ENCODE data around the gene BPHL.
"Not testable (repeated sequence)": the region's sequence is repeated elsewhere in the genome, so short reads cannot be mapped to it uniquely, and the experiment has no call there.

Gene BPHL

GRCh38 chr6:3186974-3187382 is 68.5 kb downstream of the BPHL start:
- no peak for DNase-seq

GRCh38 chr6:3188262-3188661 is 69.8 kb downstream of the BPHL start:
- DNase-seq, result no peak

- not testable (repeated sequence) for DNase-seq
Measured at GRCh38 chr6:3189192-3189591, 70.7 kb downstream of the BPHL start.

- DNase-seq, result peak; percentile 18
Measured at GRCh38 chr6:3190056-3190455, 71.5 kb downstream of the BPHL start.

- DNase-seq, result no peak
Measured at GRCh38 chr6:3190779-3191178, 72.3 kb downstream of the BPHL start.

- no peak for DNase-seq
Measured at GRCh38 chr6:3193102-3193849, 74.8 kb downstream of the BPHL start.

- DNase-seq, result no peak
Measured at GRCh38 chr6:3194535-3195419, 76.3 kb downstream of the BPHL start.

GRCh38 chr6:3195420-3195694 is 76.8 kb downstream of the BPHL start:
- DNase-seq, result no peak

GRCh38 chr6:3195695-3196497 is 77.4 kb downstream of the BPHL start:
- no peak for DNase-seq

- DNase-seq, result no peak
Measured at GRCh38 chr6:3196770-3197169, 78.3 kb downstream of the BPHL start.

- not testable (repeated sequence) for DNase-seq
Measured at GRCh38 chr6:3197734-3198133, 79.2 kb downstream of the BPHL start.

- DNase-seq, result no peak
Measured at GRCh38 chr6:3199382-3199781, 80.9 kb downstream of the BPHL start.

- no peak for DNase-seq
Measured at GRCh38 chr6:3200682-3201081, 82.2 kb downstream of the BPHL start.

GRCh38 chr6:3201388-3201787 is 82.9 kb downstream of the BPHL start:
- DNase-seq, result no peak

All from EL (cell line).